Ovary (tissue), 3 donors: ENCODE results near the gene GLRB.

Experiments
- POLR2A ChIP-seq: fragments of 450-650 bp; IDR thresholded peaks from one replicate; pipeline ENCODE4 v1.6.1; 2017; ENCODE audit warnings: antibody characterized with exemption, mild to moderate bottlenecking, moderate library complexity
- TF ChIP-seq, protein P1 (sequence below), 3 donors: fragments of 450-650 bp in 2 of 3; fragments of 200-600 bp in 1 of 3; IDR thresholded peaks; one replicate each; pipeline versions ENCODE4 v1.5.1 to v1.8.0; 2016 to 2022; ENCODE audit warnings: antibody characterized with exemption in 3 of 3, mild to moderate bottlenecking in 1 of 3
- donor health status: DM: no; HTN: no; CAD: no.

GRCh38 chr4:157040405-157040804 lies 35.5 kb upstream of the GLRB start:
- TF ChIP-seq, protein P1, sequence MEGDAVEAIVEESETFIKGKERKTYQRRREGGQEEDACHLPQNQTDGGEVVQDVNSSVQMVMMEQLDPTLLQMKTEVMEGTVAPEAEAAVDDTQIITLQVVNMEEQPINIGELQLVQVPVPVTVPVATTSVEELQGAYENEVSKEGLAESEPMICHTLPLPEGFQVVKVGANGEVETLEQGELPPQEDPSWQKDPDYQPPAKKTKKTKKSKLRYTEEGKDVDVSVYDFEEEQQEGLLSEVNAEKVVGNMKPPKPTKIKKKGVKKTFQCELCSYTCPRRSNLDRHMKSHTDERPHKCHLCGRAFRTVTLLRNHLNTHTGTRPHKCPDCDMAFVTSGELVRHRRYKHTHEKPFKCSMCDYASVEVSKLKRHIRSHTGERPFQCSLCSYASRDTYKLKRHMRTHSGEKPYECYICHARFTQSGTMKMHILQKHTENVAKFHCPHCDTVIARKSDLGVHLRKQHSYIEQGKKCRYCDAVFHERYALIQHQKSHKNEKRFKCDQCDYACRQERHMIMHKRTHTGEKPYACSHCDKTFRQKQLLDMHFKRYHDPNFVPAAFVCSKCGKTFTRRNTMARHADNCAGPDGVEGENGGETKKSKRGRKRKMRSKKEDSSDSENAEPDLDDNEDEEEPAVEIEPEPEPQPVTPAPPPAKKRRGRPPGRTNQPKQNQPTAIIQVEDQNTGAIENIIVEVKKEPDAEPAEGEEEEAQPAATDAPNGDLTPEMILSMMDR (IDR thresholded peaks at IDR 0.05): no peak
- no peak for TF ChIP-seq POLR2A
